ENCODE results near the gene ZNF853.

Gene ZNF853

GRCh38 chr7:6636741-6637543 lies 21.5 kb downstream of the ZNF853 start, which contains the start of gene ZNF316:
Gene ZNF316 (plus strand): TSS chr7:6637318. CDS start chr7:6642410, 5,092 bp downstream.
- DNase-seq (ENCODE audit: low read depth in 3 of 3): peak; percentile 34 to 53 (median 41)

DNA sequence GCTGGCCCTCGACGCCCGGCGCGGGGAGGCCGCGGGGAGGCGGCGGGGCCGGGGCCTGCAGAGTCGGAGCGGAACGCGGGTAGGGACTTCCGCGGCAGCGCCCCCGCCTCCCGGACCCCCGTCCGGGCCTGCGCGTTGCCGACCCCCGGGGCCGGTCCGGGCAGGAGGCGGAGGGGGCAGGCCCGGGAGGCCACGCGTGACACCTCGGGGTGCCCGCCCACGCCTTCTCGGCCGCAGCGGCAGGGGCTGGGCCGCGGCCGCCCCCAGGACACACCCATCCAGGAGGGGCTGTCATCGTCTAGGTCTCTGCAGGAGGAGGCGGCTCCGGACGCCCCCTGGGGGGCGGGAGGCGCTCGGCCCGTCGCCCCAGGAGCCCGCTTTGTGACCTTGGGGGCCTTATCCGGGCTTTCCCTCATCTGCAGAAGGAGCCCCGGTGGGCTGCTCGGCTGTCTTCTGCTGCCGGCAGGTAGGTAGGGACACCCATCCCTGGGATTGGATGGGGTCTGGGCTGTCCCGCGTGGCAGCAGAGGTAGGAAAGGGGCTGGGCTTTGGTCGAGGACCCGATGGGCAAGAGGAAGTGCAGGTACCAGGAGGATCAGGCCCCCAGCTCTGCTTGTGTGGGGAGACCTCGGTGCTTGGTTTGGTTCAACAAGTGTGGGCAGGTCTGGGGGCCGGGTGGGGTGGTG lies 22.3 kb downstream of the ZNF853 start:
- peak in 2 of 3 experiments; percentile 17 to 34 for DNase-seq (ENCODE audit: low read depth in 3 of 3)

DNA sequence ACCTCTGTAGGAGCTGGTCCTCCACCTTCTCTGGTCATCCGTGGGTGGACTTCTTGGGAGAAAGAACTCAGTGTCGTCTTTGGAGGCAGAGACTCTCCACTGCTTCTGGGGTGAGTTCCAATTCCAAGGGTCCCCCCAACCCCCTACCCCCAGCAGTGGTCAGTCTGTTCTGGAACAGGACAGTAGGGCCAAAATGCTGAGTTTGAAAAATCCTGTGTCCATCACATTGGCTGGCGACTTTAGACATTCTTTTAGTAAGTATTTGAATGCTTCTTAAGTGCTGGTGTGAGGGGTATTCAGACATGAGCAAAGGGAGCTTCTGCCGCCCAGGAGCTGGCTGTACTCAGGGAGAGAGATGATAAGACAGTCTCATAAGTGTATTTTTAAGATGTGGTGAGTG lies 23.6 kb downstream of the ZNF853 start:
- no peak for DNase-seq (ENCODE audit: low read depth in 3 of 3)

- DNase-seq (ENCODE audit: low read depth in 3 of 3): no peak
These were observed 24.2 kb downstream of the ZNF853 start for GRCh38 chr7:6639627-6640026.

- DNase-seq (ENCODE audit: low read depth in 3 of 3): no peak
These were observed 24.9 kb downstream of the ZNF853 start for GRCh38 chr7:6640246-6640721.

DNA sequence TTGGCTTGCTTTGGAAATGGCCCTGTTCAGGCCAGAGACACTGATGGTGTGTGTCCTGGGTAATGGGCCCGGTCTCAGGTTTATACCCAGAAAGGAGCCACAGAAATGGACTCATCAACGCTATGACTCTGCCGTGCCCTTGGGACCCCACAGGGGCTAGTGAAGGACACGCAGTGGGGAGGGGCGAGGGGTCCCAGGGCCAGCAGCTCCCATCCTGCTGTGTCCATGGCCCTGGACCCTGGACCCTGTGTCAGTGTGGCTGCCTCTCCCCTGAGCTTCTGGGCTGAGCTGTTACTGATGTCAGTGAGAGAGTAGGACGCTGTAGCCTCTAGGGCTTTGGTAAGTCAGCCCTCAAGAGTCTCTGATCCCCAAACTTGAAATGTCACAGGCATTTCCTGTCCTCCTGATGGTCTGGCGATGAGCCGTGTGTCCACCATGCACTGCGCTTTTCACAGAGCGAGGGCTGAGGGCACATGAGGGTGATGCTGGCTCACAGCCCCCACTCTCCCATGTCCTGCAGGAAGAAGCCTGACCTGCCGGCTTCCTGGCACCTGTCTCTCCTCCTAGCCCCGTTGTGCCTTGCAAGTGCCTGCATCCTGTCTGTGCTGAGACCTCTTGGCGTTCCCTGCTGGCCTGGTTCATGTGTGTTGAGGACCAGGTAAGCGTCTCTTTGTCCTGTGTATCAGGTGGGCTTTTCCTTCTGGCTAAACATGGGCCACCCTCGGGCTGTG lies 26.1 kb downstream of the ZNF853 start:
- no peak for DNase-seq (ENCODE audit: low read depth in 3 of 3)

- DNase-seq (ENCODE audit: low read depth in 3 of 3): no peak
These were observed 26.9 kb downstream of the ZNF853 start for GRCh38 chr7:6642239-6642839.

GRCh38 chr7:6642861-6643640 lies 27.6 kb downstream of the ZNF853 start:
- no peak for DNase-seq (ENCODE audit: low read depth in 3 of 3)

GRCh38 chr7:6643915-6644625 lies 28.7 kb downstream of the ZNF853 start:
- no peak for DNase-seq (ENCODE audit: low read depth in 3 of 3)

DNA sequence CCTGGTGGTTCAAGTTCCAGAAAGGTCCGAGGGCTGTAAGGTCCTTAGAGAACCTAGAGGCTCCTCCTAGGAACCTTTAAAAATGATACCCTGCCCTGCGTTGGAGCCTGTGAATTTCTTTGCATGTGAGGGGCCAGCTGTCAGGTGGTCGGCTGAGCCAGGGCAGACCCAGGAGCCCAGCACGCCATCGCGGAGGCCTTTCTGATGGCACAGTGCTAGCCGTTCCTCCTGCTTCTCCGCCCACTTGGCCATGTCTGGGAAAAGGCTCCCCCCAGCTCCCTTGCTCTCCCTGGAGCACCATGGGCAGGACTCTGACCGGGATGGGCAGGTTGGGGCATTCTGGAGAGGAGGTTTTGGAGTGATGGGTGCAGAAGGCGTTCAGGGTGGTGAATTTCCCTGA lies 29.3 kb downstream of the ZNF853 start:
- no peak for DNase-seq (ENCODE audit: low read depth in 3 of 3)

- no peak for DNase-seq (ENCODE audit: low read depth in 3 of 3)
These were observed 31.1 kb downstream of the ZNF853 start for GRCh38 chr7:6646465-6646864.

GRCh38 chr7:6647080-6647479 lies 31.7 kb downstream of the ZNF853 start:
- DNase-seq (ENCODE audit: low read depth in 3 of 3): no peak

DNA sequence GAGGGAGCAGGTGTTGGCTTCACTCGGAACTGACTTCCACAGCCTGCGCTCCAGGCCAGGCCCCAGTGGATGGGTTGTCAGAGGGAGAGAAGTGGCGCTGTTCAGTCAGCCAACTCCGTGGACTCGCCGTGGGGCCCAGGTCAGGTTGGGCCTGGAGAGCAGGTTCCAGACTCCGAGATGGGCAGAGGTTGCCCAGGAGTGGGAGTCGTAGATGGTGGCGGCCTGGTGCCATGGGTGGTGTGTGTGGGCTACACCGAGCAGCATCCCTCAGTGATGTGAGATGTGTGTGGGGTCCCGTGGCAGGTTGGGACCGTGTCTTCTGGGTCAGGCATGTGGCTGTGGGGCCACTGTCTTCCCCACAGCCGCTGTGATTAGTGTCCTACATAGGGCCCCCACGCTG lies 32.1 kb downstream of the ZNF853 start:
- DNase-seq (ENCODE audit: low read depth in 3 of 3): no peak

DNA sequence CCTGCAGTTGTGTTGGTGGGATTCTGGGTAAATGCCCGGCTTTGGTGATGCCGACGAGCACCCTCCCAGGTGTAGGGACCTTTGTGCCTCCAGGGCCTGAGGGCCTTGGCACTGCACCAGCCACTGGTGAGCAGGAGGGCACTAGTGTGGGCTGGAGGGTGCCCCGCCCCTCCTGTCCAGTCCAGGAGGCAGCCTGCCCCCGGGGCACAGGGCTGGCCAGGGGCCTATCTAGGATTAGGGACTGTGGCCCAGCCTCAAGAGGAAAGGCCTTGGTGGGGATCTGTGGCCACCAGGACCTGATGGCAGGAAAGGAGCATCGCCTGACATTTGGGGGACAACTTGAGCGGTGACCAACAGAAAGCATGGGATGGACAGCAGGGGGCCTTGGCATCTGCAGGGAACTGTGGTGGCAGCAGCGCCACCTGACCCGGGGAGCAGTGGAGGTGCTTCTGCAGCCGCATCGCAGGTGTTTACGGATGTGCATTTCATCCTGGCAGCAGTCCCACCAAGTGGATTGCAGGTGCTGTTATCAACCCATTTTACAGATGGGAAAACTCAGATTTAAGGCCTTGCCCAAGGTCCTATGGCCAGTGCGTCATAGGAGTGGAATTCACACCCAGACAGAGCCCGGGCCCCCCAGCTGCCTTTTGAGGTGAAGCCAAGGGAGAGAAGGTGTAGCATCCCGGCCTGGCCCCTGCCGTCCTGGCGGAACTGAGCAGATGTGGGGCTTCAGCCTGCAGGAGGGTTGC lies 32.8 kb downstream of the ZNF853 start:
- DNase-seq (ENCODE audit: low read depth in 3 of 3): no peak

GRCh38 chr7:6648815-6649104 lies 33.4 kb downstream of the ZNF853 start:
- DNase-seq (ENCODE audit: low read depth in 3 of 3): no peak

DNA sequence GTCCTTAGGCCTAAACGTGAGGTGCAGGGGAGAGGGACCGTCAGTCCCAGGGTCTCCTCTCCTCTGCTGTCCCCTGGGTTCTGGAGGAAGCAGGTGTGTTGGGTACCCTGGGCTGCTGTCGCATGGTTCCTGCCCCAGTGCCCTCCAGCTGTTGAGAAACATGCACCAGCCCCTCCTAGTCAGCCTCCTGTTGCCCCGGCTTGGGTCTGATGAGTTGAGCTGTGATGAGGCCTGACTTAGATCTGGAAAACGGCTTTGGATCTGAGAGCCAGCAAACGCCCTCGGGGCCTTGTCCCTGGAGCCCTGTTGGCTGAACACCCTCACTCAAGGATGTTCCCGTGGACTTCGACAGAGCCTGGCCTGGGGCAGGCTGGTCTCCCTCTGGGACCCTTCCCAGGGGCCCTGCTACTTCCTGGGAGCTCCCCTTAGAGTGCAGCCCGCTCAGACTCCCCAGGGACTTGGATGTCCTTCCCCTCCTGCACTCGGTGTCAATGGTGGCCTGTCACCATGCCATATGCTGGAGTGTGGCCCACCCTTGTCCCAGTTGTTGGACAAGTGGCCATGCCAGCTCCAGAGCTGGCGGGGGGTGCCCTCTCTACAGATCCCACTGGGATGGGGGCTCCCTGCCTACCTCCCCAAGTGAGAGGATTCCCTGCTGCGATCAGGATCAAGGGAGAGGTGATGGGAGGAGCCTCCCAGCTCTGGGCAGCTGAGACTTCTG lies 34.0 kb downstream of the ZNF853 start:
- no peak for DNase-seq (ENCODE audit: low read depth in 3 of 3)

GRCh38 chr7:6650086-6650485 lies 34.7 kb downstream of the ZNF853 start:
- no peak for DNase-seq (ENCODE audit: low read depth in 3 of 3)

DNA sequence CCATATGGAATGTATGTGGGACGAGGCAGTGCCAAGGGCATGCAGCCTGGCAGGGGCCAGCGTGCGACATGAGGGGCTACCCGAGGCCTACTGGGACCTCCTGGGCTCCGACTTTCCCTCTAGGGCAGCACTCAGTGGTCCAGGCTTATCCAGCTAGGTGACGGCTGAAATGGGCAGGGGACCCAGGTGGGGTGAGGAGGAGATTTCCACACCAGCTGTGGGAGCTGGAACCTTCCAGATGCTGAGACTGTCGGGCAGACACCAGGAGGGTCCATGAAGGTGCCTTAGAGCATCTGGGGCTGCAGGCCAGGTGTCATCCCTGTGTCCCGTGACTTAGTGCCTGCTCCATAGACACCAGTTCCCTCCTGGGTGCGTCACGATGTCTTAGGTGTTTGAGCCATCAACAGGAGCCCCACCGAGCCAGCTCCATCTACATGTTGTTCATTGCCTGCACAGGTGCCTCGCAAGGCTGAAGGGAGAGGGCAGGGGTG lies 35.2 kb downstream of the ZNF853 start:
- DNase-seq (ENCODE audit: low read depth in 3 of 3): no peak

DNA sequence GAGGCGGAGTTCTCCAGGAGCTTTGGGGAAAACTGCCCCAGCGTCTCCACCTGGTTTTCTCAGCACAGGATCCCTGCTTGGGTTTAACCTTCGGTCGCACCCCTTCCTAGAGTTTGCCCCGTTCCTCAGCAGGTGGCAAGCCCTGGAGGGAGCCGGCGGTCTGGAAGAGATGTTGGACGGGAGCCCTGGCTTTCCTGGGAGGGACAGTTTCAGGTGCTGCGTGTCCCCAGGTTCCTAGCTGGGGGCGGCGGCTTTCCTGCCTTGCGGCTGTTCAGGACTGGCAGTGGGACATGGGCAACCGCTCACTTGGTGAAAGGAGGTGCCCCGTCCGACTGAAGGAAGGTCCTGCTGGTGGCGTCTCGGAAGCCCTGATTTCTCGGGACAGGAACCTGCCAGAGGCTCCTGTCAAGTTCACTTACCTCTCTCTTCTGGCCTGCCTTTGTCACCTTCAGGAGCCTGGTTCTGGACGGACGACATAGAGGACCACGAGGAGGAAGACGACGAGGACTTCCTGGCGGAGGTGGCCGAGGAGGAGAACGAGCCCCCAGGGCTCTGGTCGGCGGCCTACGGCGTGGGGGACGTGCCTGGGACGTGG lies 36.5 kb downstream of the ZNF853 start:
- no peak for DNase-seq (ENCODE audit: low read depth in 3 of 3)

Measured in stimulated activated CD4-positive, alpha-beta T cell treated with anti-CD3 and anti-CD28 coated beads, TNF-alpha, amount 100 ng/mL, for 4 hours (primary cell).